ENCODE results near the gene ZNF185.

ZNF185 gene

DNA sequence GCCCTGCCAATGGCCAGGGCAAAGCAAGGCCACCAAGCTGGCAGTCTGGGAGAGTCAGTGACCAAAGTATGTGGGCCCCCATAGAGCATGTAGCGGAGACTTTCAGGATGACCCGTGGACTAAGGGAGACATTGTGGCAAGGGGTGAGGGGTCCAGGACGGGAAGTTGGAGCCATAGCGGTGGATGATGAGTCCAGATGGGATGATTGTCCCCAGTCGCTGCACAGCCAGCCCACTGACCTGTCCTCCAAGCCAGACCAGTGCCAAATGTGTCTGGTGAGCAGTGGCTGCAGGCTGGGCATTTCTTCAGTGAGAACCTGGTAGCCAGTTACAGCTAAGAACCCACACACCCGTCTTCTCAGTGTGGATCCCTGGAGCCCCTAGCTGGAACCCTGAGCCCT is 34.3 kb downstream of the ZNF185 start:
- no peak for DNase-seq (ENCODE audit: low read depth)
- TF ChIP-seq, protein P1, sequence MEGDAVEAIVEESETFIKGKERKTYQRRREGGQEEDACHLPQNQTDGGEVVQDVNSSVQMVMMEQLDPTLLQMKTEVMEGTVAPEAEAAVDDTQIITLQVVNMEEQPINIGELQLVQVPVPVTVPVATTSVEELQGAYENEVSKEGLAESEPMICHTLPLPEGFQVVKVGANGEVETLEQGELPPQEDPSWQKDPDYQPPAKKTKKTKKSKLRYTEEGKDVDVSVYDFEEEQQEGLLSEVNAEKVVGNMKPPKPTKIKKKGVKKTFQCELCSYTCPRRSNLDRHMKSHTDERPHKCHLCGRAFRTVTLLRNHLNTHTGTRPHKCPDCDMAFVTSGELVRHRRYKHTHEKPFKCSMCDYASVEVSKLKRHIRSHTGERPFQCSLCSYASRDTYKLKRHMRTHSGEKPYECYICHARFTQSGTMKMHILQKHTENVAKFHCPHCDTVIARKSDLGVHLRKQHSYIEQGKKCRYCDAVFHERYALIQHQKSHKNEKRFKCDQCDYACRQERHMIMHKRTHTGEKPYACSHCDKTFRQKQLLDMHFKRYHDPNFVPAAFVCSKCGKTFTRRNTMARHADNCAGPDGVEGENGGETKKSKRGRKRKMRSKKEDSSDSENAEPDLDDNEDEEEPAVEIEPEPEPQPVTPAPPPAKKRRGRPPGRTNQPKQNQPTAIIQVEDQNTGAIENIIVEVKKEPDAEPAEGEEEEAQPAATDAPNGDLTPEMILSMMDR (IDR thresholded peaks at IDR 0.05; ENCODE audit: low read depth, low read length, missing control alignments): no peak
- no peak overlapping the region for H3K4me3 ChIP-seq (ENCODE audit: low read depth, low read length)

DNA sequence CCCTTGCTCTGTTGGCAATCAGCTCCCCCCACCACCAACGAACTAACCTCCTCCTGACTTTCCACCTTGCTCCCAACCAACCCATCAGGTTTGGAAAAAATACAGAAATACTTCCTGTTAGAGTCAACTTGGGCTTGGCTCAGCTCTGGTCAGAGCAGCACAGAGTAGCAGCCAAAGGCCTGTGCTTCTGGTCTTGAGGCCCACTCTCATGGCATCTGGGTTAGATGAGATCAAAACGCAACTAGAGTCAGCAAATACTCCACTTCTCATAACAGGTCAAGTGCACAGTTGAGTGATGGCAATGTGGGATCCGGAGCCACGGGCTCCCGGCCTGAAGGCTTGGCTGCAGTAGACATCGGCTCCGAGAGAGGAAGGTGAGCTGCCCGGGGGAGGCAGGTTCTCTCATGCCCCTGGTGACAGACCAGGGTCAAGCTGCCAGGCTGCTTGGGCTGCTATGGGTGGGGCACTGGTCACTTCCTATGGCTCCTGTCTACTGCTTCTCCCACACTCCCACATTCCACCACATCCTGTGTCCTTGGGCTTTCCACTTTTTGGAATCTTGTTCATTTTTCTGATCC is 34.8 kb downstream of the ZNF185 start:
- no peak for DNase-seq (ENCODE audit: low read depth)
- TF ChIP-seq, protein P1 (IDR thresholded peaks at IDR 0.05; ENCODE audit: low read depth, low read length, missing control alignments): no peak

DNA sequence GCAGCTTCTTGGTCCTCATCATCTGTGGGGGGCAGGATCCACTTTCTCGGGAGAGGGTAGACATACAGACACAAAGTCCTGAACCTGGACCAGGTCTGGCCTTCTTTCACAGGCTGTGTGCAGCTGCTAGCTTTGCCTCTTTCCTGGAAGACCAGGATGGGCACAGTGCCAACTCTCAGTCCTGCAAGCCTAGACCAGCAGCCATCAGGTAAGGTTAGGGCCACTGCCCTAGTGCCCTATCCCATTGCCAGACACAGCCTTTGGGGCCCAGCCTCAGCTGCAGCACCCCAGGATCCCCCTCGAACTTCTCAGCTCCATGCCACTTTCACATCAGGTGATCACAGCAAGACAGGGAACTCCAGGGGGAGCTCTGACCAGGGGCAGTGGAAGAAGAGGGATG is 38.4 kb downstream of the ZNF185 start:
- no peak for DNase-seq (ENCODE audit: low read depth)
- TF ChIP-seq, protein P1 (IDR thresholded peaks at IDR 0.05; ENCODE audit: low read depth, low read length, missing control alignments): no peak
- H3K4me3 ChIP-seq (ENCODE audit: low read depth, low read length): no peak overlapping the region

More for the DNA sequence above, 34.8 kb downstream of the ZNF185 start:
- no peak overlapping the region for H3K4me3 ChIP-seq (ENCODE audit: low read depth, low read length)

DNA sequence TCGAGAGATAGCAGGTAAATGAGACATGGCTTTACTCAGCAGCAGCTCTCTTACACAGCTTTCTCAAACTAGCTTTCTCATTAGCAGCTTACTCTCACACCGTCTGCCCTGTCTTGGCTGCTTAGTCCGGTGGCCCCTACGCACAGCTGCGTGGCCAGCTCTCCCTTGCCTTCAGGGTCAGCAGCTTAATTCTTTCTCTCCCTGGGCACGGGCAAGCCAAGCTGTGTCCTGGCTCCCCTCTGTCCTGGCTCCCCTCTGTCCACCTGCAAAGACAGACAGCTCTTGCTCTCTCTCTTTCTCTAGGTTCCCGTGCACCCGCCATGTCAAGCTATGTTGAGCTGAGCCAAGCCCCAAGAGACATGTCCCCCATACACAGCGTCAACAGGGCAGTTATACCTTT is 39.4 kb downstream of the ZNF185 start:
- H3K4me3 ChIP-seq (ENCODE audit: low read depth, low read length): no peak overlapping the region
- no peak for DNase-seq (ENCODE audit: low read depth)
- TF ChIP-seq, protein P1 (IDR thresholded peaks at IDR 0.05; ENCODE audit: low read depth, low read length, missing control alignments): no peak

DNA sequence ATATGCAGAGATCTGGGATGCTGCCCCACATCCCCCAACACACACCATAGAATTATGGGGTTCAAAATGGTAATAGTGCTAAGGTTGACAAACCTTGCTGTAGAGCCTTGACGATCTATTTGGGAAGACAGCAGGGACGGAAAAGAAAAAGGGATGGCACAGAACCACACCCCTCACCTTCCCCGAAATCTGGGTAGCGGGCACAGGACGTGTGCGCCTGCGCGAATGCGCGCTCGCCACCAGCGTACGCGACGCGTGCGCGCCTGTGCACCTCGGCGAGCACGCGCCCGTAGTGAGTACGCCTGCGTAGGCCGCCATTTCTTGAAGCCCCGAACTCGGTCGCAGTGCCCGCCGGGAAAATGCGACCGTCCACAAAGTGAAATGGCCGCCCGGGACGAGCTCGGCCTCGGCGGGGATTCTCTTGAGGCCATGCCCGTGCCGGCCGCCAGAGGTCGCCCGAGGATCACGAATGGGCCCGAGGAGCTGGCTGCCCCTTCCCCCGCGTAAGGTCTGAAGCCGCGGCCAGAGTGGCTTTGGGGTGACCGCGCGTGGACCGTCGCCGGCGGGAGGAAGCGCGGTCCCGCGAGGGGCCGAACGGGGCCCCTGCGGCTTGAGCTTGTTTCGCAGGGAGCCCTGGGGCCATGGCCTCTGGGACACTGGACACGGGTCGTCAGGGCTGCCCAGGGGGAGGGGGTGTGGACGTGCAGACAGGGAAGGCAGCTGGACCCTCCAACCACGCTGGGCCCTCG is 43.6 kb downstream of the ZNF185 start:
- TF ChIP-seq, protein P1 (IDR thresholded peaks at IDR 0.05; ENCODE audit: low read depth, low read length, missing control alignments): peak; percentile 66
- peak; percentile 65 for DNase-seq (ENCODE audit: low read depth)
- peak overlapping the region; percentile 67 for H3K4me3 ChIP-seq (ENCODE audit: low read depth, low read length)

DNA sequence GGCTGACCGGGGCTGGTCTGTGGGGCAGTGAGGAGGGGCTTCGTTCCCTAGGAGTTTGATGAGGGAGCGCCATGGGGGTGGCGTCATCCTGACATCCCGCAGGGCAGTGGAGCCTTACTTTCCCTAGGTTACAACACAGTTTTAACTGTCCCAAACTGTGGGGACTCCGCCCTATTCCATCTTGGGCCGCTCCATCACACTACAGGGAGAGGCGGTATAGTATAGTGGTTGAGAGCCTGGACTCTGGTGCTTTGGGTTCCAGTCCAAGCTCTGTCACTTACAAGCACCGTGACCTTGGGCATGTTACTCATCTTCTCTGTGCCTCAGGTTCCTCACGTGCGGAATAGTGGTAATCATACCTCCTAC is 44.2 kb downstream of the ZNF185 start:
- TF ChIP-seq, protein P1 (IDR thresholded peaks at IDR 0.05; ENCODE audit: low read depth, low read length, missing control alignments): no peak
- peak overlapping the region; percentile 59 for H3K4me3 ChIP-seq (ENCODE audit: low read depth, low read length)
- no peak for DNase-seq (ENCODE audit: low read depth)

DNA sequence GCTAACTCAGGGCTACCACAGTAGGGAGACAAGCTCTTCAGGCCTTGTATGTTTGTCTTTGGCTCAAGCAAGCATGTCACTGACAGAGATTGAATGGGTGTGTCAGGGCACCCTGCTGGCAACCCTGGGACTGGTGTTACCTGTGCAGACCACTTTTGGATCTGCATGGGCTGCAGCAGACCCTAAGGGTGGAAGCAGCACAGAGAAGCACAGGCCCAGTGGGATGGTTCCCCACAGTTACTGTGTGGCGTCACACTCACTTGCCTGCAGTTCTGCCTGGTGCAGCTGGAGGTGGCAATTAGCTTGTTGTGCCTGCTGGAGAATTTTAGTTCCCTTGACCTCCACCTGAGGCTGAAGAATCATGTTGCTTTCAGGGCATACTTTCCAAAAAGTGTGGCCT is 46.0 kb downstream of the ZNF185 start:
- TF ChIP-seq, protein P1 (IDR thresholded peaks at IDR 0.05; ENCODE audit: low read depth, low read length, missing control alignments): no peak
- DNase-seq (ENCODE audit: low read depth): no peak
- no peak overlapping the region for H3K4me3 ChIP-seq (ENCODE audit: low read depth, low read length)

All from GM12864 (cell line).